Cerebellar cortex (tissue), 1 donor: ENCODE results near the gene TEK.
A peak's percentile ranks its signal among the peaks of the same experiment; 100 is the strongest.
"Not testable (repeated sequence)": the region's sequence is repeated elsewhere in the genome, so short reads cannot be mapped to it uniquely, and the experiment has no call there.

Experiments used
- DNase-seq: peaks from one replicate; pipeline ENCODE4 v3.0.0-alpha.2; 2015; ENCODE audit warnings: low spot score

TEK gene

DNA sequence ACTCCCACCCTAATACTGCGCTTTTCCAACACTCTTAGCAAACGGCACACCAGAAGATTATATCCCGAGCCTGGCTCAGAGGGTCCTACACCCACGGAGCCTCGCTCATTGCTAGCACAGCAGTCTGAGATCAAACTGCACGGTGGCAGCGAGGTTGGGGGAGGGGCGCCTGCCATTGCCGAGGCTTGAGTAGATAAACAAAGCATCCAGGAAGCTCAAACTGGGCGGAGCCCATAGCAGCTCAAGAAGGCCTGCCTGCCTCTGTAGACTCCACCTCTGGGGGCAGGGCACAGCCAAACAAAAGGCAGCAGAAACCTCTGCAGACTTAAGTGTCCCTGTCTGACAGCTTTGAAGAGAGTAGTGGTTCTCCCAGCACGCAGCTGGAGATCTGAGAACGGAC, 130.6 kb downstream of the TEK start:
- not testable (repeated sequence) for DNase-seq

DNA sequence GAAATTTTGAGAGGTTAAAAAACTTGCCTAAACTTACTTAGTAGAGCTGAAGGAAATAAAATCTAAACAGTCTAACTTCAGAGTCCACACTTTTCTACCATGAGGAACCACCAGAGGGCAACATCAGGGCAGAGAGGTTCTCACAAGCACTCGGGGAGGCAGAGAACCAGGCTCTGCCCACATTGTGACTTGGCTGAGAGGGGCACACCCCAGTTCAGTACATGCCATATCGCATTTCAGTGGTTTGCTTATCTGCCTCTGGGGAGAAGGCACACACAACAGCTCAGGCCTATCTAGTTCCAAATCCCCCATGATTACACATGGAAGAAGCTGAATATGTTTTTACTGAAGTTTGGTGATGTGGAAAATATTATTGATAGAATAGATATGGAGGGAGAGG, 138.7 kb downstream of the TEK start:
- peak; percentile 13 for DNase-seq

DNA sequence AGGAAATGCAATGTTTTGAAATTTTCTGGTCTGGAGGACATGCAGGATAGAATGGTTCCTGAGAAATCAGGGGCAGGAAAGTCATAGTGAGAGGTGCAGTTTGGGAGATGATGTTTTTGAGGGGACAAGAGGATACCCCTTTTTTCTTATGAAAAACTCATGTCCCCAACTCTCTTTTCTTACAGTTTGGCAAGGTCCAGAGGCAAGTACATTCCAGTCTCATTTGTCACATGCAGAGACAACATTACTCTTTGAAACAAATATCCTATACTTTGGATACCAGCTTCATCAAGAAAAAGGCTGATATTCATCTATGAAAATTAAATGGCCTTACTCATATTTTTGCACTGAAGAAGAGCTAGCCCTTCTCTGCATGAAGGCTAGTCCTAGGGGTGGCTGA, 139.7 kb downstream of the TEK start:
- no peak for DNase-seq

DNA sequence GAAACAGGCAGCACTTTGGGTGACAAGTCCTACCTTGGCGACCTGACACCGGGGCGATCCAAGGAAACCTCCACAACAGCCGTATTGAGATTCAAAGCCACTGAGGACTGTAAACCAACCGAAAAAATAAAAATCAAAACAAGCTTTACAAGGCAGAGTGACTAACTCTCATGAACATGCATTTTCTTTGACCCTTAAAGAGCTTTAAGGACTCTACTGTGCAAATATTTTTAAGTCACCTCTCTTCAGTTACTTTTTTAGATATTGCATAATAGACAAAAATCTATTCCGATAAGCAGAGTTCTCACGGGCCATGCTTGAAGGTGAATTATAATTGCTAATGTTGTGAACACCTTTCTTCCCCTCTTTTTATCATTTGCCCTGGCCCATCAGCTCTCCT, 149.6 kb downstream of the TEK start:
- no peak for DNase-seq

DNA sequence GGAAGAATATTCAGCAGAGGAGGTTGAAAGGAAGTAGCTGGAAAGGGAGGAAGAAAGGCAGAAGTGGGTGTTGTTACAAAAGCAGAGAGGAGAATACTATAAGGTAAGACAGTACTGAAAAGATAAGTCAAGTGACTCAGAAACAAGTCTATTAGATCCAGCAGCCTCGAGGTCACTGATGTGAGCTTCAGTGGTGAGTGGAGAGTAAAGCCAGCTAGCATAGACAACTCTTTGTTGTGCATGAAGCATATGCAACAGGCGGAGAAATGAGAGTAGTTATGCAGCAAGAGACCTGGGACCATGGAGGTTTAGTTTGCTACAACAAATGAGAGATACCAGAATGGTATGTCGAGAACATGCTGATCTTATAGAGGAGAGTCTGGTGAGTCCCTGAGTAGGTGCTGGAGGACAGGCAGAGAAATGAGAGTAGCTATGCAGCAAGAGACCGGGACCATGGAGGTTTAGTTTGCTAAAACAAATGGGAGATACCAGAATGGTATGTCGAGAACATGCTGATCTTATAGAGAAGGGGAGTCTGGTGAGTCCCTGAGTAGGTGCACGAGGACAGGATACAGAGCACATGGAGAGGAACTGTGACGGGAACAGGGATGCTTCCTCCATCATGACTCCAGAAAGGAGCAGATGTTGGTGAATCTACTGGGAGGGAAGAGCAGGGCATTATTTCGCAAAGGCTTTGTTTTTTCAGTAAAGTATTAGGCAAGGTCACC, 151.9 kb downstream of the TEK start:
- DNase-seq = no peak

DNA sequence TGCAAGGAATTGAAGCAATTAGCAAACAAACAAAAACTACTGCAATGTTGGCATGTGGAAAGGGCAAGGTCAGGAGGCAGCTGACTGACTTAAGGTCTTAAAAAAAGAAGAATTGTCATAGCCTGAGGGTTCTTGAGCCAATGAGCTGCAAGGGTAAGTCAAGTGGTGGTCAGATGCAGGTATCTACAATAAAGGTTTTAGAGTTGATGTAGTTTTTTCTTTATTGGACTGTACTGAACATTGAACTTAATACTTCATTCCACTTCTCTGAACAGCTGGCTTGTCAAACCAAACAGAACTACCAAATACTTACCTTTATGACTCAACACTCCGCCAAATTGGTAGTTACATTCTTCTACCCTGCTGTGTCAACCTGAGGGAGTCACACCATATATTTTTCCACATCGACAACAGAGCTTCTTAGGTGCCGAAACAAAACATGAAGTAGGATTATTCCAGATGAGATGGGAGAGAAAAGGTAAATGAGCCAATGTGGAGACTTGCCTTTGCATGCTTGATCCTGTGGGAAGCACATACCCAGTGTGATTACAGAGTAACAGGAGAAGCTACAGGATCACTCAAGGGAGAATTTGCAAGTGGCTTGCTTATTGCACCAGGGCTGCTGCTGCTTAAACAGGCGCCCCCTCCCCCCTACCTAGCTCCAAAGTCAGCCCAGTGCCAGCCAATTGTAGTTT, 152.6 kb downstream of the TEK start:
- DNase-seq = no peak

DNA sequence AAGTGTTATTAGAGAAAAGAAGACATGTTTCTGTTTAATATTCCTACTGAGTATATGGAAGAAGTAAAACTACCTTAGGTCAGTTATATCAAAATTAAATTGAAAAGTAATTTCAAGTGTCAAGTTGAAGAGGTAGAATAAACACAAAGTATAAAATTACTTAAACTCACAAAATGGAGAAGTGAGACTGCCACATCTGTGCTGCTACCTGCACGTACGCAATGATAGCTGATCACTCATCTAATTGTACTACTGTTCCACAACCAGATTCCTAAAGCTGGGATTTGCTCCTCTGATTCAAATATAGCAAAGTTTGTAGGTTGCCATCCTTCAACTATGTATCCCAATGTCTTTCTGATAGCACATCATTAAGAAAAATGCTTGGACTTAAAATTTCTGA, 163.1 kb downstream of the TEK start:
- DNase-seq = no peak

DNA sequence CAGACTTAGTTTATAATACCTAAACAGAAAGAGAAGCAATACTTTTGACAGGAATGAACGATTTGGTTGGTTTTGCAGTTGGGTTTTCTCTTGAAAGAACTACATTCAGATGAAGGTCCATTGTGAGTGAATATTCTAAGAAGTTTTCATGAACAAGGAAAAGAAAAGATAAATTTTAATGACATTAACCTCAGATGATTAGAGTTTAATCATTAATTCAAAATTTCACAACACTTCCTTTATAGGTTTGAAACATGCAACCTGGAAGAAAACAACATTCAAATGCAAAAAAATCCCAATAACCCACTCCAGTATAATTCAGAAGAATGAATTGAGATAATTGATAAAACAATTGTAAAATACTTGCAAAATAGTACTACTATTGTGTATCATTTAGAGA, 164.2 kb downstream of the TEK start:
- DNase-seq = no peak

DNA sequence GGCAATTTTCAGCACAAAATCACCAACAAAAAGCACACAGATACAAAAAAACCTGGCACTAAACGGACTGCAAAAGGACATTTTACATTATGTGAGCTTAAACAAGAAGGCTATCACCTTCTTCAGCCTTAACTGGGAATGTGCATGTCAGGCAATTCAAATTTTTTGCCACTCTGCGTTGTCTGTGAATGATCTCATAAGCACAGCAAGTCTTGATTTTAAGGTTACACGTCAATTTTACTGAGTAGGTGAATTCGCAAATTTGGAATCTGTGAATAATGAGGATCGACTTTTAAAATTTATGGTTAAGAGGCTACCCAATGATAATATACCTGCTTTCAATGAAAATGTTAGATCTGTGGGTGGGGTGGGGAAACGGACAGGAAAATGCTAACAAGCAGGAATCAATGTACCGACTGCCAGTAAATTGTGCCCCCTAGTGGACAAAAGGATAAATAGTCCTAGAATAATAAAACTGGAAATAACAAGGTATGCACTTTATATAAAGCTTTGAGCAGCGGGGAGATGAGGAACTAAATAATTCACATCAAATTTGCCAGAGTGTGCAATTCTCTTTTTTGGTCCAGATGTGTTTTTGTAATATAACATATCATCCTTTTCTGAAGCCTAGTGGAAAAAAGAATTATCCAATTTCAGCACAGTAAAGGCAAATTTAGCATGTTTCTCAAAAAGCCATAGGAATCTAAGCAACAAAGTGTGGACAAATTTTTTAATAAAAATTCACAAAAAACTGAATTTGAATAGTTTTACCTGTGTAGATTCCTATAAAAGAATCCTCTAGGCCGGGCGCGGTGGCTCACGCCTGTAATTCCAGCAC, 167.4 kb downstream of the TEK start:
- peak; percentile 75 for DNase-seq

DNA sequence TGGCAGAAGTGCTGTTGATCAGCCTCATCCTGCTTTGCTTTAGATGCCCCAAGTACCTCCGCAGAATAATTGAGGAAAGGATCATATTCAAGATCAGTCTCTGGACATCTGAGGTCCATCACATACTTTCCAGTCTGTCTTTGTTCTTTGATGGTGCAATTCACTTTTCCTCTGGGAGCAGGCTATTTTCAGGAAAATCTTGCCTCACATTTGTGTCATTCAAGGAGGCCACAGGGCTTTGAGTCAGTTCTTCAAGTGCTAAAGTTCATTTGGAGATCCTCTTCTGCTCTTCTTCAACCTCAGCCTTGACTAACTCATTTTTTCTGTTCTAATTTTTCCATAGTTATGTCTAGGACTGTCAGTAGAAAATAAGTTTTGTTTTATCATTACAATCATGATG, 169.3 kb downstream of the TEK start:
- no peak for DNase-seq

DNA sequence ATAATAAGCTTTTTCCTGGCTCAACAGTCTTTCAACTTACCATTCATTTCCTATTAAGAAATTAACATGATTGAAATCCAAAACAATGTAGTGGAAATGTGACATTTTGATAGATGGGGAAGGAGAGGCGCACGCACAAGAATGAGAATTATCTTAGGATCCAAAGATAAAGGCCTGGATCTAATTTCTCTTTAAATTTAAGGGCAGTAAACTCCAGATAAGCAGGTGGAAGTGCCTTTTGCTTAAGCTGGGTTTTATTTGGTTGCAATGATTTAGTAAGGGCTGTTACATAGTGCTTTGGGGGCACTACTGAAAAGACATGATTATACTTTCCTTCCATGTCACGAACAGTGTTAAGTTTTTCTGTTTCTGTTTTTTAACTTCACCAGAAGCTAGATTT, 170.6 kb downstream of the TEK start:
- no peak for DNase-seq
